GM12878 (cell line): ENCODE results near the gene KIAA1217. TPM values are rescaled to one million over a fixed set of nuclear protein-coding genes. Genes with fewer than 3 reads are reported as not detected.

Experiments used
- ATAC-seq: fragments of 200-7000 bp; cut with Tn5 transposase; 3 replicates; pipeline ENCODE4 v1.9.1; 2020; ENCODE audit warnings: mild to moderate bottlenecking, moderate library complexity
- BruUV-seq: library from RNA; stranded (reverse); fragments of 400-500 nt; replicated peaks from 2 replicates; lab custom pipeline; 2021; lab: Mats Ljungman, UMichigan
- CTCF ChIA-PET: fragments of 300-600 bp; sonication (Branson Sonifier 250); formaldehyde crosslinking; extraction: SDS; loops from one replicate; lab custom pipeline; 2021; ENCODE audit warnings: inconsistent platforms; lab: Yijun Ruan, JAX
- POLR2A ChIA-PET: fragments of 350-600 bp; formaldehyde crosslinking; extraction: SDS; loops from one replicate; lab custom pipeline; 2021; ENCODE audit warnings: inconsistent platforms; lab: Charles Lee
- RAD21 ChIA-PET: fragments of 300-600 bp; sonication (Branson Sonifier 250); formaldehyde crosslinking; loops from one replicate; lab custom pipeline; 2023; ENCODE audit warnings: antibody characterized with exemption; ENCODE audit not compliant: unreplicated experiment; lab: Charles Lee
- SMC1A ChIA-PET: fragments of 300-600 bp; sonication (Branson Sonifier 250); formaldehyde crosslinking; loops from one replicate; lab custom pipeline; 2023; ENCODE audit not compliant: unreplicated experiment, uncharacterized antibody; lab: Charles Lee
- DNase-seq: peaks from one replicate; pipeline ENCODE4 v3.0.0-alpha.2; 2011; ENCODE audit warnings: low read depth, low spot score
- FAIRE-seq: peaks from 3 replicates; lab custom pipeline; 2011; peaks lifted over from hg19 to GRCh38; lab: Jason Lieb, UNC
- H2AFZ ChIP-seq: 2 replicates; pipeline ENCODE4 v1.6.0; 2011; ENCODE audit warnings: low read depth, low read length, control low read depth; ENCODE audit not compliant: control insufficient read depth
- H3K27ac ChIP-seq: 2 replicates; pipeline ENCODE4 v1.5.1; 2011; ENCODE audit warnings: control low read depth; ENCODE audit not compliant: control insufficient read depth, insufficient read depth
- H3K27me3 ChIP-seq, 2 experiments: replicated peaks in 1 of 2; 2 replicates each; pipeline versions ENCODE4 v1.6.0 to v1.6.1; 2011; ENCODE audit warnings: low read length in 1 of 2; ENCODE audit not compliant: control insufficient read depth in 2 of 2, insufficient read depth in 2 of 2
- H3K36me3 ChIP-seq, 2 experiments: 2 replicates each; pipeline ENCODE4 v1.5.1; 2011; ENCODE audit warnings: low read length in 1 of 2; ENCODE audit not compliant: control insufficient read depth in 2 of 2, insufficient read depth in 2 of 2
- H3K4me1 ChIP-seq: 2 replicates; pipeline ENCODE4 v1.6.1; 2011; ENCODE audit warnings: mild to moderate bottlenecking, low read length, moderate library complexity, mixed read lengths; ENCODE audit not compliant: control insufficient read depth, insufficient read depth
- H3K4me2 ChIP-seq: 2 replicates; pipeline ENCODE4 v1.6.0; 2011; ENCODE audit warnings: control low read depth; ENCODE audit not compliant: control insufficient read depth, insufficient read depth
- H3K4me3 ChIP-seq: fragments of 200-600 bp; sonication (generic); 2 replicates; pipeline ENCODE4 v1.5.1; 2016
- H3K79me2 ChIP-seq: 2 replicates; pipeline ENCODE4 v1.6.0; 2011; ENCODE audit warnings: low read length; ENCODE audit not compliant: control insufficient read depth, insufficient read depth
- H3K9ac ChIP-seq: 2 replicates; pipeline ENCODE4 v1.8.0; 2011; ENCODE audit warnings: low read length, control low read depth, mixed read lengths; ENCODE audit not compliant: control insufficient read depth, insufficient read depth
- H3K9me3 ChIP-seq: replicated peaks from 3 replicates; pipeline ENCODE4 v1.5.1; 2011; ENCODE audit warnings: mild to moderate bottlenecking, low read length; ENCODE audit not compliant: control insufficient read depth, insufficient read depth
- H4K20me1 ChIP-seq: 2 replicates; pipeline ENCODE4 v1.6.0; 2011; ENCODE audit not compliant: control insufficient read depth, insufficient read depth
- BHLHE40 ChIP-seq, 2 experiments: fragments of 450-650 bp in 1 of 2; IDR thresholded peaks; 2 replicates each; pipeline ENCODE4 v1.6.1; 2011 to 2017; ENCODE audit warnings: low read depth in 2 of 2, borderline replicate concordance in 1 of 2, improper control_type of control experiment in 1 of 2, low read length in 1 of 2, mild to moderate bottlenecking in 1 of 2
- BRCA1 ChIP-seq: IDR thresholded peaks from 2 replicates; pipeline ENCODE4 v1.6.1; 2011; ENCODE audit warnings: low read depth, low read length, improper control_type of control experiment
- NBN ChIP-seq: fragments of 450-650 bp; IDR thresholded peaks from 2 replicates; pipeline ENCODE4 v1.6.1; 2016
- NRF1 ChIP-seq: conservative IDR thresholded peaks from 2 replicates; pipeline ENCODE4 v1.6.1; 2011; ENCODE audit warnings: mild to moderate bottlenecking, low read depth, low read length, improper control_type of control experiment
- PAX8 ChIP-seq: fragments of 450-650 bp; IDR thresholded peaks from 2 replicates; pipeline ENCODE4 v1.6.1; 2017; ENCODE audit warnings: mild to moderate bottlenecking, moderate library complexity
- RAD51 ChIP-seq: fragments of 450-650 bp; IDR thresholded peaks from 2 replicates; pipeline ENCODE4 v1.6.1; 2016; ENCODE audit warnings: moderate library complexity, mild to moderate bottlenecking, inconsistent platforms
- RCOR1 ChIP-seq: conservative IDR thresholded peaks from 2 replicates; pipeline ENCODE4 v1.6.1; 2012; ENCODE audit warnings: low read depth, low read length, improper control_type of control experiment
- WRNIP1 ChIP-seq: IDR thresholded peaks from 2 replicates; pipeline ENCODE4 v1.6.1; 2011; ENCODE audit warnings: low read depth, low read length, improper control_type of control experiment, borderline replicate concordance
- ZZZ3 ChIP-seq: IDR thresholded peaks from 2 replicates; pipeline ENCODE4 v1.6.1; 2011; ENCODE audit warnings: low read depth; ENCODE audit not compliant: control insufficient read depth, insufficient read length
- WGBS: methylation state at CpG from one replicate; pipeline ENCODE4 v1.1.6; 2016; ENCODE audit warnings: low lambda C conversion rate; ENCODE audit not compliant: insufficient replicate concordance, insufficient coverage; ENCODE audit errors: missing lambda C conversion rate; 5-methylcytosine and 5-hydroxymethylcytosine counted together
- in situ Hi-C: fragments of 300-500 bp; cut with MboI; formaldehyde crosslinking; loops from 9 replicates; pipeline ENCODE4 v1.14.3; 2018; ENCODE audit warnings: mixed read lengths
- intact Hi-C: fragments of 100-400 bp; cut with micrococcal nuclease; formaldehyde crosslinking; loops from one replicate; pipeline ENCODE4 v1.14.2; 2022; ENCODE audit not compliant: unreplicated experiment
- polyA plus RNA-seq, 11 experiments: library from polyadenylated mRNA; depleted of rRNA in 4 of 11; unstranded in 6 of 11; stranded (reverse) in 5 of 11; fragments of >200 nt; fragmentation: Nextera tagmentation in 4 of 11; fragmentation: Illumina TruSeq in 1 of 11; extraction: Ambion mirVana in 4 of 11; extraction: Trizol in 1 of 11; gene quantifications; 1 replicate in 1 of 11; 2 replicates in 10 of 11; pipeline versions ENCODE4 v1.2.1 to v1.2.3, GENCODE V29; 2011 to 2016; ENCODE audit warnings: inconsistent platforms in 2 of 11, missing spikeins in 2 of 11, low read depth in 1 of 11
- total RNA-seq, 4 experiments: library from RNA; depleted of rRNA in 3 of 4; stranded (reverse); fragments of >200 nt in 3 of 4; fragmentation: Illumina TruSeq in 1 of 4; extraction: Trizol in 1 of 4; gene quantifications; 2 replicates each; pipeline versions ENCODE4 v1.2.1 to v1.2.3, GENCODE V29; 2013 to 2021
- TF ChIP-seq, protein P1 (sequence below): fragments of 450-650 bp; IDR thresholded peaks from 2 replicates; pipeline ENCODE4 v1.6.1; 2017; ENCODE audit warnings: mild to moderate bottlenecking, moderate library complexity
- TF ChIP-seq, protein P2 (sequence below): IDR thresholded peaks from 2 replicates; pipeline ENCODE4 v1.6.1; 2011; ENCODE audit warnings: low read depth, low read length, improper control_type of control experiment, borderline replicate concordance
- TF ChIP-seq, protein P3 (sequence below): fragments of 450-650 bp; formaldehyde crosslinking; IDR thresholded peaks from 2 replicates; pipeline ENCODE4 v1.4.0; 2020; ENCODE audit warnings: mild to moderate bottlenecking, moderate library complexity
- TF ChIP-seq, protein P4 (sequence below): fragments of 450-650 bp; IDR thresholded peaks from 2 replicates; pipeline ENCODE4 v1.6.1; 2017; ENCODE audit warnings: borderline replicate concordance

KIAA1217 gene
- total and polyA plus RNA-seq, 10 of the 15 experiments (the other 5 are each of a cell fraction or from before 2014, with no cell fraction given): 0.57 to 3.8 (median 2.1) TPM

DNA sequence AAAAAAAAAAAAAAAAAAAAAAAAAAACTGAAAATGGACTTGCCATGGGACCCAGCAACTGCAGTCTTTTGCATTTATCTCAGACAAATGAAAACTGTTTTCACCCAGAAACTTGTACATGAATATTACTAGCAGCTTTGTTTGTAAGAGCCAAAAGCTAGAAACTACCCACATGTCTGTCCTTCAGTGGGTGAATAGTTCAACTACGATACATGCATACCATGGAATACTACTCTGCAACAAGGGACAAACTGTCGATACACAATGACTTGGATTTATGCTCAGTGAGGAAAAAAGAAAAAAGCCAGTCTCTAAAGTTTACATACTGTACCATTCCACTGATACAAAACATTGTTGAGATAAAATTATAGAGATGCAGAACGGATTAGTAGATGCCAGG is 195.6 kb downstream of the KIAA1217 start (continued):
- TF ChIP-seq NRF1 (no peak), ZZZ3 (no peak), RCOR1 (no peak), PAX8 (no peak), BRCA1 (no peak)
- TF ChIP-seq, protein P1, sequence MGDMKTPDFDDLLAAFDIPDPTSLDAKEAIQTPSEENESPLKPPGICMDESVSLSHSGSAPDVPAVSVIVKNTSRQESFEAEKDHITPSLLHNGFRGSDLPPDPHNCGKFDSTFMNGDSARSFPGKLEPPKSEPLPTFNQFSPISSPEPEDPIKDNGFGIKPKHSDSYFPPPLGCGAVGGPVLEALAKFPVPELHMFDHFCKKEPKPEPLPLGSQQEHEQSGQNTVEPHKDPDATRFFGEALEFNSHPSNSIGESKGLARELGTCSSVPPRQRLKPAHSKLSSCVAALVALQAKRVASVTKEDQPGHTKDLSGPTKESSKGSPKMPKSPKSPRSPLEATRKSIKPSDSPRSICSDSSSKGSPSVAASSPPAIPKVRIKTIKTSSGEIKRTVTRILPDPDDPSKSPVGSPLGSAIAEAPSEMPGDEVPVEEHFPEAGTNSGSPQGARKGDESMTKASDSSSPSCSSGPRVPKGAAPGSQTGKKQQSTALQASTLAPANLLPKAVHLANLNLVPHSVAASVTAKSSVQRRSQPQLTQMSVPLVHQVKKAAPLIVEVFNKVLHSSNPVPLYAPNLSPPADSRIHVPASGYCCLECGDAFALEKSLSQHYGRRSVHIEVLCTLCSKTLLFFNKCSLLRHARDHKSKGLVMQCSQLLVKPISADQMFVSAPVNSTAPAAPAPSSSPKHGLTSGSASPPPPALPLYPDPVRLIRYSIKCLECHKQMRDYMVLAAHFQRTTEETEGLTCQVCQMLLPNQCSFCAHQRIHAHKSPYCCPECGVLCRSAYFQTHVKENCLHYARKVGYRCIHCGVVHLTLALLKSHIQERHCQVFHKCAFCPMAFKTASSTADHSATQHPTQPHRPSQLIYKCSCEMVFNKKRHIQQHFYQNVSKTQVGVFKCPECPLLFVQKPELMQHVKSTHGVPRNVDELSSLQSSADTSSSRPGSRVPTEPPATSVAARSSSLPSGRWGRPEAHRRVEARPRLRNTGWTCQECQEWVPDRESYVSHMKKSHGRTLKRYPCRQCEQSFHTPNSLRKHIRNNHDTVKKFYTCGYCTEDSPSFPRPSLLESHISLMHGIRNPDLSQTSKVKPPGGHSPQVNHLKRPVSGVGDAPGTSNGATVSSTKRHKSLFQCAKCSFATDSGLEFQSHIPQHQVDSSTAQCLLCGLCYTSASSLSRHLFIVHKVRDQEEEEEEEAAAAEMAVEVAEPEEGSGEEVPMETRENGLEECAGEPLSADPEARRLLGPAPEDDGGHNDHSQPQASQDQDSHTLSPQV: no peak
- TF ChIP-seq, protein P2, sequence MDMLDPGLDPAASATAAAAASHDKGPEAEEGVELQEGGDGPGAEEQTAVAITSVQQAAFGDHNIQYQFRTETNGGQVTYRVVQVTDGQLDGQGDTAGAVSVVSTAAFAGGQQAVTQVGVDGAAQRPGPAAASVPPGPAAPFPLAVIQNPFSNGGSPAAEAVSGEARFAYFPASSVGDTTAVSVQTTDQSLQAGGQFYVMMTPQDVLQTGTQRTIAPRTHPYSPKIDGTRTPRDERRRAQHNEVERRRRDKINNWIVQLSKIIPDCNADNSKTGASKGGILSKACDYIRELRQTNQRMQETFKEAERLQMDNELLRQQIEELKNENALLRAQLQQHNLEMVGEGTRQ: no peak

DNA sequence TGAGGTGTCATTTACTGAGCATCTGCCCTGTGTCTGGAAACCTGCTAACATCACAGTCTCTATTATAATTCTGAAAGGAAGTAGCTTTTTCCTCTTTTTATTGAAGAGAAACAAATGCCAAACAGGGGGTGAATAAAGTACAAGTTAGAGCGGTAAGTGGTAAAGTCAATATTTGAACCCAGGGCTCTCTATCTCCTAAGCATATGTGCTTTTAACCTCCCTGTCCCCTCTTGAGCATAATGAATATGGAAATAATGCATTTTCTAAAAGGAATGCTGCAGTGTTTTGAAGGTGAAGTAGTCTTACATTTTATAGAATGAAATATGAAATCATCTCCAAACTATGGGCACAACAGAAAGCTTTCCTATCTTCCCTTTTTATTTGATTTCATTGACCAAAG is 196.7 kb downstream of the KIAA1217 start:
- no peak for DNase-seq
- BruUV-seq: no TSS peak
- H2AFZ ChIP-seq: no peak overlapping the region
- no peak for FAIRE-seq
- H3K9ac ChIP-seq: no peak overlapping the region
- no peak for ATAC-seq
- intact Hi-C loops: no loop called here
- H3K27ac ChIP-seq: no peak overlapping the region
- H3K79me2 ChIP-seq: no peaks in the 10 kb centered on the region
- ChIA-PET SMC1A (interaction anchor here (0.8 to 2.1 kb wide), 6 partner anchors 9 to 154 kb away, joined by 3 to 5 read pairs (median 3); no protein-coding TSS in a partner anchor), CTCF (interaction anchor here (0.7 to 1.1 kb wide), 4 partner anchors 12 to 112 kb away, joined by 3 to 6 read pairs (median 4); no protein-coding TSS in a partner anchor), RAD21 (interaction anchor here (1.0 kb wide), 1 partner anchor 411 kb away, joined by 3 read pairs; no protein-coding TSS in a partner anchor), POLR2A (interaction anchor here (1.0 kb wide), 1 partner anchor 9 kb away, joined by 3 read pairs; no protein-coding TSS in a partner anchor)
- no peaks in the 10 kb centered on the region for H3K27me3 ChIP-seq
- no peak overlapping the region for H3K4me2 ChIP-seq
- WGBS: 31% methylated on average over 1 of the region's 1 CpG
- in situ Hi-C loops: no loop called here
- H3K36me3 ChIP-seq: no peaks in the 10 kb centered on the region
- H3K4me3 ChIP-seq: no peak overlapping the region
- no peaks in the 10 kb centered on the region for H3K9me3 ChIP-seq
- no peaks in the 10 kb centered on the region for H4K20me1 ChIP-seq
- no peaks in the 10 kb centered on the region for H3K4me1 ChIP-seq
- TF ChIP-seq, protein P3, sequence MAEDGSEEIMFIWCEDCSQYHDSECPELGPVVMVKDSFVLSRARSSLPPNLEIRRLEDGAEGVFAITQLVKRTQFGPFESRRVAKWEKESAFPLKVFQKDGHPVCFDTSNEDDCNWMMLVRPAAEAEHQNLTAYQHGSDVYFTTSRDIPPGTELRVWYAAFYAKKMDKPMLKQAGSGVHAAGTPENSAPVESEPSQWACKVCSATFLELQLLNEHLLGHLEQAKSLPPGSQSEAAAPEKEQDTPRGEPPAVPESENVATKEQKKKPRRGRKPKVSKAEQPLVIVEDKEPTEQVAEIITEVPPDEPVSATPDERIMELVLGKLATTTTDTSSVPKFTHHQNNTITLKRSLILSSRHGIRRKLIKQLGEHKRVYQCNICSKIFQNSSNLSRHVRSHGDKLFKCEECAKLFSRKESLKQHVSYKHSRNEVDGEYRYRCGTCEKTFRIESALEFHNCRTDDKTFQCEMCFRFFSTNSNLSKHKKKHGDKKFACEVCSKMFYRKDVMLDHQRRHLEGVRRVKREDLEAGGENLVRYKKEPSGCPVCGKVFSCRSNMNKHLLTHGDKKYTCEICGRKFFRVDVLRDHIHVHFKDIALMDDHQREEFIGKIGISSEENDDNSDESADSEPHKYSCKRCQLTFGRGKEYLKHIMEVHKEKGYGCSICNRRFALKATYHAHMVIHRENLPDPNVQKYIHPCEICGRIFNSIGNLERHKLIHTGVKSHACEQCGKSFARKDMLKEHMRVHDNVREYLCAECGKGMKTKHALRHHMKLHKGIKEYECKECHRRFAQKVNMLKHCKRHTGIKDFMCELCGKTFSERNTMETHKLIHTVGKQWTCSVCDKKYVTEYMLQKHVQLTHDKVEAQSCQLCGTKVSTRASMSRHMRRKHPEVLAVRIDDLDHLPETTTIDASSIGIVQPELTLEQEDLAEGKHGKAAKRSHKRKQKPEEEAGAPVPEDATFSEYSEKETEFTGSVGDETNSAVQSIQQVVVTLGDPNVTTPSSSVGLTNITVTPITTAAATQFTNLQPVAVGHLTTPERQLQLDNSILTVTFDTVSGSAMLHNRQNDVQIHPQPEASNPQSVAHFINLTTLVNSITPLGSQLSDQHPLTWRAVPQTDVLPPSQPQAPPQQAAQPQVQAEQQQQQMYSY: no peak
- TF ChIP-seq WRNIP1 (no peak), NBN (no peak), BHLHE40 (IDR thresholded peaks at IDR 0.05; ENCODE audit: borderline replicate concordance in 1 of 2, low read depth in 2 of 2, low read length in 1 of 2) (no peak), RAD51 (no peak)
- TF ChIP-seq, protein P4, sequence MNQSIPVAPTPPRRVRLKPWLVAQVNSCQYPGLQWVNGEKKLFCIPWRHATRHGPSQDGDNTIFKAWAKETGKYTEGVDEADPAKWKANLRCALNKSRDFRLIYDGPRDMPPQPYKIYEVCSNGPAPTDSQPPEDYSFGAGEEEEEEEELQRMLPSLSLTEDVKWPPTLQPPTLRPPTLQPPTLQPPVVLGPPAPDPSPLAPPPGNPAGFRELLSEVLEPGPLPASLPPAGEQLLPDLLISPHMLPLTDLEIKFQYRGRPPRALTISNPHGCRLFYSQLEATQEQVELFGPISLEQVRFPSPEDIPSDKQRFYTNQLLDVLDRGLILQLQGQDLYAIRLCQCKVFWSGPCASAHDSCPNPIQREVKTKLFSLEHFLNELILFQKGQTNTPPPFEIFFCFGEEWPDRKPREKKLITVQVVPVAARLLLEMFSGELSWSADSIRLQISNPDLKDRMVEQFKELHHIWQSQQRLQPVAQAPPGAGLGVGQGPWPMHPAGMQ: no peak
